Neural cell (in vitro differentiated cells): ENCODE measurements around the gene MIPOL1. TPM values are rescaled to one million over a fixed set of nuclear protein-coding genes. Genes with fewer than 3 reads are reported as not detected.

Experiments used
- H2AFZ ChIP-seq: fragments of 200-600, 300-800 bp; sonication (generic), shearing (Covaris generic); 2 replicates; pipeline ENCODE4 v1.6.0; 2014; ENCODE audit warnings: low read depth, mild to moderate bottlenecking, antibody characterized with exemption, low read length, moderate library complexity
- H3F3A ChIP-seq: fragments of 200-600 bp; shearing (Covaris generic); 2 replicates; pipeline ENCODE4 v1.6.1; 2016; ENCODE audit warnings: mild to moderate bottlenecking, moderate library complexity, mixed read lengths, antibody characterized with exemption, low read length; ENCODE audit not compliant: insufficient read depth, poor library complexity, severe bottlenecking
- H3K27ac ChIP-seq: fragments of 200-600, 300-800 bp; sonication (generic), shearing (Covaris generic); 2 replicates; pipeline ENCODE4 v1.5.1; 2014; ENCODE audit warnings: mild to moderate bottlenecking, low read length, moderate library complexity
- H3K27me3 ChIP-seq: fragments of 300-800, 200-600 bp; sonication (generic), shearing (Covaris generic); 2 replicates; pipeline ENCODE4 v1.6.0; 2014; ENCODE audit warnings: mild to moderate bottlenecking, low read depth, low read length, moderate library complexity; ENCODE audit not compliant: insufficient read depth
- H3K36me3 ChIP-seq: fragments of 300-800, 200-600 bp; sonication (generic), shearing (Covaris generic); 2 replicates; pipeline ENCODE4 v1.5.1; 2014; ENCODE audit warnings: mild to moderate bottlenecking, antibody characterized with exemption, low read length, moderate library complexity; ENCODE audit not compliant: insufficient read depth
- H3K4me2 ChIP-seq: fragments of 300-800, 200-600 bp; sonication (generic), shearing (Covaris generic); 2 replicates; pipeline ENCODE4 v1.6.0; 2014; ENCODE audit warnings: mild to moderate bottlenecking, low read length
- H3K4me3 ChIP-seq: fragments of 300-800, 200-600 bp; sonication (generic), shearing (Covaris generic); 2 replicates; pipeline ENCODE4 v1.5.1; 2014; ENCODE audit warnings: mild to moderate bottlenecking, low read length, moderate library complexity
- H3K79me2 ChIP-seq: fragments of 200-600 bp; shearing (Covaris generic); replicated peaks from 2 replicates; pipeline ENCODE4 v1.6.0; 2014; ENCODE audit warnings: mild to moderate bottlenecking, low read length, moderate library complexity; ENCODE audit not compliant: insufficient read depth
- H3K9ac ChIP-seq: fragments of 300-800, 200-600 bp; sonication (generic), shearing (Covaris generic); 2 replicates; pipeline ENCODE4 v1.6.1; 2016; ENCODE audit warnings: mild to moderate bottlenecking, low read length, mixed read lengths
- H3K9me2 ChIP-seq: fragments of 200-600 bp; shearing (Covaris generic); 2 replicates; pipeline ENCODE4 v1.6.1; 2016; ENCODE audit warnings: mild to moderate bottlenecking, low read length, mixed read lengths; ENCODE audit not compliant: insufficient read depth
- H3K9me3 ChIP-seq: fragments of 200-600, 300-800 bp; sonication (generic), shearing (Covaris generic); 2 replicates; pipeline ENCODE4 v1.6.1; 2016; ENCODE audit warnings: mild to moderate bottlenecking, mixed run types, low read length, moderate library complexity, mixed read lengths
- H4K20me1 ChIP-seq: fragments of 200-600 bp; shearing (Covaris generic); 2 replicates; pipeline ENCODE4 v1.6.1; 2016; ENCODE audit warnings: mild to moderate bottlenecking, mixed run types; ENCODE audit not compliant: insufficient read depth
- EP300 ChIP-seq: fragments of 450-650 bp; conservative IDR thresholded peaks from 2 replicates; pipeline ENCODE4 v1.6.1; 2014; ENCODE audit warnings: antibody characterized with exemption, mild to moderate bottlenecking, moderate library complexity; ENCODE audit not compliant: poor library complexity, severe bottlenecking
- EZH2 ChIP-seq: fragments of 200-600, 300-800 bp; shearing (Covaris generic), sonication (generic); IDR thresholded peaks from 2 replicates; pipeline ENCODE4 v1.6.1; 2014; ENCODE audit warnings: antibody characterized with exemption, low read length, borderline replicate concordance, mild to moderate bottlenecking; ENCODE audit not compliant: insufficient read depth, poor library complexity, severe bottlenecking
- MXI1 ChIP-seq: fragments of 450-650 bp; conservative IDR thresholded peaks from 2 replicates; pipeline ENCODE4 v1.6.1; 2014; ENCODE audit warnings: antibody characterized with exemption, mild to moderate bottlenecking; ENCODE audit not compliant: poor library complexity, severe bottlenecking
- POLR2AphosphoS5 ChIP-seq: IDR thresholded peaks from 2 replicates; pipeline ENCODE4 v1.6.1; 2012
- RAD21 ChIP-seq: fragments of 450-650 bp; conservative IDR thresholded peaks from 2 replicates; pipeline ENCODE4 v1.6.1; 2014; ENCODE audit warnings: antibody characterized with exemption, mild to moderate bottlenecking, moderate library complexity
- SMC3 ChIP-seq: fragments of 450-650 bp; conservative IDR thresholded peaks from 2 replicates; pipeline ENCODE4 v1.6.1; 2014; ENCODE audit warnings: antibody characterized with exemption, mild to moderate bottlenecking, moderate library complexity; ENCODE audit not compliant: poor library complexity
- TAF1 ChIP-seq: IDR thresholded peaks from 2 replicates; pipeline ENCODE4 v1.6.1; 2012; ENCODE audit warnings: low read depth
- polyA plus RNA-seq: library from polyadenylated mRNA; depleted of rRNA; stranded (reverse); fragments of >200 nt; gene quantifications from 2 replicates; pipeline ENCODE4 v1.2.3, GENCODE V29; 2014
- TF ChIP-seq, protein P1 (sequence below): fragments of 450-650 bp; IDR thresholded peaks from 2 replicates; pipeline ENCODE4 v1.5.1; 2014; ENCODE audit warnings: antibody characterized with exemption, mild to moderate bottlenecking, moderate library complexity; ENCODE audit not compliant: poor library complexity, severe bottlenecking
- TF ChIP-seq, protein P2 (sequence below): IDR thresholded peaks from 2 replicates; pipeline ENCODE4 v1.6.1; 2012; ENCODE audit warnings: borderline replicate concordance

Gene MIPOL1
- polyA plus RNA-seq, 1 donor from 2014 or later = 1.3 TPM

DNA sequence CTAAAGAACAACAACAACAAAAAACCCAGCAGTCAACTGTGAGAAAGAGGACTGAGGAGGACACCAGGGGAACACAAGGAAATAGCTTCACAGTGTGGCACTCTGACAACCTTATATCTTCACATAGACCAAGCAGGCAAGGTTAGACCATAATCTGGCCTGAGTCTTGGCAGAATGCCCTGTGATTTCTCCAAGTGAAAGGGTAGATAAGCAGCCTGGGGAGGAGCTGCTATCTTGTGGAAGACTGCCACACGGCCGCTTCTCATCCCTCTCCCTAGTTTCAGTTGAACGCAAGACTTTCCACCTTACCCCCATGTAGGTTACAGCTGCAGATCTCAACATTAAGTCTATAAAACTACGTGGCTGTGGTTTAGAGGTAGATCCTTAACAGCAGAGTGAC, 29.0 kb upstream of the MIPOL1 start:
- Histone ChIP-seq H3K36me3 (no peaks in the 10 kb centered on the region), H3K4me3 (no peak overlapping the region), H3F3A (no peaks in the 10 kb centered on the region), H3K27ac (no peak overlapping the region), H3K9ac (no peak overlapping the region), H4K20me1 (no peaks in the 10 kb centered on the region), H3K4me2 (no peak overlapping the region), H2AFZ (no peak overlapping the region), H3K79me2 (no peaks in the 10 kb centered on the region), H3K9me3 (no peaks in the 10 kb centered on the region), H3K9me2 (no peaks in the 10 kb centered on the region), H3K27me3 (peaks cover 5% of the 10 kb centered on the region)
- TF ChIP-seq SMC3 = no peak
- TF ChIP-seq MXI1 = no peak
- TF ChIP-seq, protein P1, sequence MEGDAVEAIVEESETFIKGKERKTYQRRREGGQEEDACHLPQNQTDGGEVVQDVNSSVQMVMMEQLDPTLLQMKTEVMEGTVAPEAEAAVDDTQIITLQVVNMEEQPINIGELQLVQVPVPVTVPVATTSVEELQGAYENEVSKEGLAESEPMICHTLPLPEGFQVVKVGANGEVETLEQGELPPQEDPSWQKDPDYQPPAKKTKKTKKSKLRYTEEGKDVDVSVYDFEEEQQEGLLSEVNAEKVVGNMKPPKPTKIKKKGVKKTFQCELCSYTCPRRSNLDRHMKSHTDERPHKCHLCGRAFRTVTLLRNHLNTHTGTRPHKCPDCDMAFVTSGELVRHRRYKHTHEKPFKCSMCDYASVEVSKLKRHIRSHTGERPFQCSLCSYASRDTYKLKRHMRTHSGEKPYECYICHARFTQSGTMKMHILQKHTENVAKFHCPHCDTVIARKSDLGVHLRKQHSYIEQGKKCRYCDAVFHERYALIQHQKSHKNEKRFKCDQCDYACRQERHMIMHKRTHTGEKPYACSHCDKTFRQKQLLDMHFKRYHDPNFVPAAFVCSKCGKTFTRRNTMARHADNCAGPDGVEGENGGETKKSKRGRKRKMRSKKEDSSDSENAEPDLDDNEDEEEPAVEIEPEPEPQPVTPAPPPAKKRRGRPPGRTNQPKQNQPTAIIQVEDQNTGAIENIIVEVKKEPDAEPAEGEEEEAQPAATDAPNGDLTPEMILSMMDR = no peak
- TF ChIP-seq RAD21 = no peak
- TF ChIP-seq, protein P2, sequence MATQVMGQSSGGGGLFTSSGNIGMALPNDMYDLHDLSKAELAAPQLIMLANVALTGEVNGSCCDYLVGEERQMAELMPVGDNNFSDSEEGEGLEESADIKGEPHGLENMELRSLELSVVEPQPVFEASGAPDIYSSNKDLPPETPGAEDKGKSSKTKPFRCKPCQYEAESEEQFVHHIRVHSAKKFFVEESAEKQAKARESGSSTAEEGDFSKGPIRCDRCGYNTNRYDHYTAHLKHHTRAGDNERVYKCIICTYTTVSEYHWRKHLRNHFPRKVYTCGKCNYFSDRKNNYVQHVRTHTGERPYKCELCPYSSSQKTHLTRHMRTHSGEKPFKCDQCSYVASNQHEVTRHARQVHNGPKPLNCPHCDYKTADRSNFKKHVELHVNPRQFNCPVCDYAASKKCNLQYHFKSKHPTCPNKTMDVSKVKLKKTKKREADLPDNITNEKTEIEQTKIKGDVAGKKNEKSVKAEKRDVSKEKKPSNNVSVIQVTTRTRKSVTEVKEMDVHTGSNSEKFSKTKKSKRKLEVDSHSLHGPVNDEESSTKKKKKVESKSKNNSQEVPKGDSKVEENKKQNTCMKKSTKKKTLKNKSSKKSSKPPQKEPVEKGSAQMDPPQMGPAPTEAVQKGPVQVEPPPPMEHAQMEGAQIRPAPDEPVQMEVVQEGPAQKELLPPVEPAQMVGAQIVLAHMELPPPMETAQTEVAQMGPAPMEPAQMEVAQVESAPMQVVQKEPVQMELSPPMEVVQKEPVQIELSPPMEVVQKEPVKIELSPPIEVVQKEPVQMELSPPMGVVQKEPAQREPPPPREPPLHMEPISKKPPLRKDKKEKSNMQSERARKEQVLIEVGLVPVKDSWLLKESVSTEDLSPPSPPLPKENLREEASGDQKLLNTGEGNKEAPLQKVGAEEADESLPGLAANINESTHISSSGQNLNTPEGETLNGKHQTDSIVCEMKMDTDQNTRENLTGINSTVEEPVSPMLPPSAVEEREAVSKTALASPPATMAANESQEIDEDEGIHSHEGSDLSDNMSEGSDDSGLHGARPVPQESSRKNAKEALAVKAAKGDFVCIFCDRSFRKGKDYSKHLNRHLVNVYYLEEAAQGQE = no peak
- TF ChIP-seq EP300 = no peak
- TF ChIP-seq POLR2AphosphoS5 = no peak
- no peak for TF ChIP-seq TAF1
- TF ChIP-seq EZH2 = no peak

DNA sequence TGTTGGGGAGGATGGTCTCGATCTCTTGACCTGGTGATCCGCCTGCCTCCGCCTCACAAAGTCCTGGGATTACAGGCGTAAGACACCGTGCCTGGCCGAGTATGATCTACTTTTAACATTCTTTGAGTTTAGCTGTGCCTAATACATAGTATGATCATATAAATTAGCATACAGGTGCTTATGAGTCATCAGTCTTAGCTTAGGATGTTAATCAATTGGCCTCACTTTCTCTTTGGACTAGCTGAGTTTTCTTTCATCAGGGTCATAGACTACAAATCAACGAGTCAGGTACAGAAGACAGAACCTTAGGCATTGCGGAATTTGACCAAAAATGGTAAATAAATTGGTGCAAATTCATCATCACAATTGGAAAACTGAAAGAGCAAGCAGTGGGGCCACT, 27.5 kb upstream of the MIPOL1 start:
- Histone ChIP-seq H3K36me3 (no peaks in the 10 kb centered on the region), H3K27ac (no peak overlapping the region), H3K79me2 (no peaks in the 10 kb centered on the region), H3K27me3 (peaks cover 5% of the 10 kb centered on the region), H3F3A (no peaks in the 10 kb centered on the region), H3K4me3 (no peak overlapping the region), H4K20me1 (no peaks in the 10 kb centered on the region), H2AFZ (no peak overlapping the region), H3K9ac (no peak overlapping the region), H3K9me3 (no peaks in the 10 kb centered on the region), H3K4me2 (no peak overlapping the region), H3K9me2 (no peaks in the 10 kb centered on the region)
- no peak for TF ChIP-seq EP300
- TF ChIP-seq, protein P1 = no peak
